ENCODE results near the gene SHC3.

DNA sequence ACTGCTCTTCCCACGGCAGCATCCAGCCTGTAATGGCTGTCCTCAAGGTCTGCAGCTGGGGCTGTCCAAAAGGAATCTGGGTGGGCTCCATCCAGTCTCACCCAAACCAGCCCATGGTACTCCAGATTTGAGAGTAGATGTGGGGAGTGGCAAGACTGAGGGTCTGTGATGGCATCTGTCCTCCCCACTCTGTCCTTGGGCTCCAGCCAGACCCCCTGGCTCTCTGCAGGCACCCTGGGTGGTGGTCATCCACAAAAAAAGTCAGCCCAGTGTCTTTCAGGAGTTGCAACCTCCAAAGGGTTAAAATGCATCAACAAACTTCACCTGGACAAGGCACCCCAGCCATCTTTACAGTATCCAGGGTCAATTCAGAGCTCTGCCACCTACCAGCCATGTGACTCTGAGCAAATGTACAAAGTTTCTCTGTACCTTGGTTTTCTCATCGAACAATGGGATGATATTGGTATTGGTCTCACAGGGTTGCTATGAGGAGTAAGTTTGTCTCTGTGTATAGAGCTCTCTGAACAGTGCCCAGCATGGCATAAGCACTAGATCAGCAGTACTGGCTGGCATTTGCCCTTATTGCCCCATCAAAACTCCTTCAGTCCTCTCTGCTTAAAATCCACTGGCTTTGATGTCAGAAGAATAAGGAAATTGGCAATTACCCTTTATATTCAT, 194.6 kb downstream of the SHC3 start:
- TF ChIP-seq, protein P1, sequence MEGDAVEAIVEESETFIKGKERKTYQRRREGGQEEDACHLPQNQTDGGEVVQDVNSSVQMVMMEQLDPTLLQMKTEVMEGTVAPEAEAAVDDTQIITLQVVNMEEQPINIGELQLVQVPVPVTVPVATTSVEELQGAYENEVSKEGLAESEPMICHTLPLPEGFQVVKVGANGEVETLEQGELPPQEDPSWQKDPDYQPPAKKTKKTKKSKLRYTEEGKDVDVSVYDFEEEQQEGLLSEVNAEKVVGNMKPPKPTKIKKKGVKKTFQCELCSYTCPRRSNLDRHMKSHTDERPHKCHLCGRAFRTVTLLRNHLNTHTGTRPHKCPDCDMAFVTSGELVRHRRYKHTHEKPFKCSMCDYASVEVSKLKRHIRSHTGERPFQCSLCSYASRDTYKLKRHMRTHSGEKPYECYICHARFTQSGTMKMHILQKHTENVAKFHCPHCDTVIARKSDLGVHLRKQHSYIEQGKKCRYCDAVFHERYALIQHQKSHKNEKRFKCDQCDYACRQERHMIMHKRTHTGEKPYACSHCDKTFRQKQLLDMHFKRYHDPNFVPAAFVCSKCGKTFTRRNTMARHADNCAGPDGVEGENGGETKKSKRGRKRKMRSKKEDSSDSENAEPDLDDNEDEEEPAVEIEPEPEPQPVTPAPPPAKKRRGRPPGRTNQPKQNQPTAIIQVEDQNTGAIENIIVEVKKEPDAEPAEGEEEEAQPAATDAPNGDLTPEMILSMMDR (conservative IDR thresholded peaks at IDR 0.05; ENCODE audit: low read depth, low read length): no peak
- TF ChIP-seq, protein P2, sequence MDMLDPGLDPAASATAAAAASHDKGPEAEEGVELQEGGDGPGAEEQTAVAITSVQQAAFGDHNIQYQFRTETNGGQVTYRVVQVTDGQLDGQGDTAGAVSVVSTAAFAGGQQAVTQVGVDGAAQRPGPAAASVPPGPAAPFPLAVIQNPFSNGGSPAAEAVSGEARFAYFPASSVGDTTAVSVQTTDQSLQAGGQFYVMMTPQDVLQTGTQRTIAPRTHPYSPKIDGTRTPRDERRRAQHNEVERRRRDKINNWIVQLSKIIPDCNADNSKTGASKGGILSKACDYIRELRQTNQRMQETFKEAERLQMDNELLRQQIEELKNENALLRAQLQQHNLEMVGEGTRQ (IDR thresholded peaks at IDR 0.05; ENCODE audit: low read depth, low read length): no peak
- TF ChIP-seq POLR2A (IDR thresholded peaks at IDR 0.05; ENCODE audit: low read depth, low read length) (no peak), RCOR1 (IDR thresholded peaks at IDR 0.05; ENCODE audit: insufficient replicate concordance, low read length) (no peak), BHLHE40 (IDR thresholded peaks at IDR 0.05; ENCODE audit: low read depth, low read length) (no peak), FOS (IDR thresholded peaks at IDR 0.05; ENCODE audit: low read depth, low read length) (no peak), CEBPB (IDR thresholded peaks at IDR 0.05; ENCODE audit: low read depth, low read length) (no peak), RAD21 (IDR thresholded peaks at IDR 0.05; ENCODE audit: low read length) (no peak)
- TF ChIP-seq, protein P3, sequence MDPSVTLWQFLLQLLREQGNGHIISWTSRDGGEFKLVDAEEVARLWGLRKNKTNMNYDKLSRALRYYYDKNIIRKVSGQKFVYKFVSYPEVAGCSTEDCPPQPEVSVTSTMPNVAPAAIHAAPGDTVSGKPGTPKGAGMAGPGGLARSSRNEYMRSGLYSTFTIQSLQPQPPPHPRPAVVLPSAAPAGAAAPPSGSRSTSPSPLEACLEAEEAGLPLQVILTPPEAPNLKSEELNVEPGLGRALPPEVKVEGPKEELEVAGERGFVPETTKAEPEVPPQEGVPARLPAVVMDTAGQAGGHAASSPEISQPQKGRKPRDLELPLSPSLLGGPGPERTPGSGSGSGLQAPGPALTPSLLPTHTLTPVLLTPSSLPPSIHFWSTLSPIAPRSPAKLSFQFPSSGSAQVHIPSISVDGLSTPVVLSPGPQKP (IDR thresholded peaks at IDR 0.05; ENCODE audit: borderline replicate concordance, low read depth, low read length): no peak
